Endothelial cell of umbilical vein (primary cell): ENCODE measurements around the gene MRPL14. TPM values are rescaled to one million over a fixed set of nuclear protein-coding genes. Genes with fewer than 3 reads are reported as not detected.

Source experiments
- BruUV-seq: library from RNA; stranded (reverse); fragments of 400-500 nt; replicated peaks from 2 replicates; lab custom pipeline; 2021; lab: Mats Ljungman, UMichigan
- CTCF ChIA-PET: fragments of 300-600, 350-600 bp; sonication (Branson Sonifier 250); formaldehyde crosslinking; loops from one replicate; lab custom pipeline; 2021; ENCODE audit warnings: antibody characterized with exemption, inconsistent platforms; lab: Charles Lee
- POLR2A ChIA-PET: fragments of 300-600, 350-600 bp; sonication (Branson Sonifier 250); formaldehyde crosslinking; loops from one replicate; lab custom pipeline; 2021; ENCODE audit warnings: antibody characterized with exemption, inconsistent platforms; lab: Charles Lee
- DNase-seq: peaks from one replicate; pipeline ENCODE4 v3.0.0-alpha.2; 2011; ENCODE audit warnings: low read depth, low spot score
- FAIRE-seq: peaks from 2 replicates; lab custom pipeline; 2011; peaks lifted over from hg19 to GRCh38; lab: Jason Lieb, UNC
- H2AFZ ChIP-seq: 2 replicates; pipeline ENCODE4 v1.6.0; 2012; ENCODE audit warnings: low read depth, low read length, control low read depth, inconsistent platforms
- H3K27ac ChIP-seq: 2 replicates; pipeline ENCODE4 v1.5.1; 2011; ENCODE audit warnings: low read depth, mild to moderate bottlenecking, control low read depth, low read length, moderate library complexity; ENCODE audit not compliant: insufficient read depth
- H3K27me3 ChIP-seq, 2 experiments: 2 replicates each; pipeline versions ENCODE4 v1.6.0 to v1.6.1; 2011; ENCODE audit warnings: low read length in 2 of 2, mixed read lengths in 1 of 2; ENCODE audit not compliant: control insufficient read depth in 2 of 2, insufficient read depth in 2 of 2
- H3K36me3 ChIP-seq, 2 experiments: 2 replicates in 1 of 2; 3 replicates in 1 of 2; pipeline ENCODE4 v1.5.1; 2011; ENCODE audit warnings: low read length in 2 of 2, mild to moderate bottlenecking in 1 of 2, moderate library complexity in 1 of 2; ENCODE audit not compliant: control insufficient read depth in 2 of 2, insufficient read depth in 2 of 2; ENCODE audit errors: extremely low read depth in 1 of 2
- H3K4me1 ChIP-seq: 3 replicates; pipeline ENCODE4 v1.5.1; 2011; ENCODE audit warnings: mild to moderate bottlenecking, low read length; ENCODE audit not compliant: control insufficient read depth, insufficient read depth; ENCODE audit errors: extremely low read depth
- H3K4me2 ChIP-seq: 2 replicates; pipeline ENCODE4 v1.6.1; 2011; ENCODE audit warnings: low read length, control low read depth, mixed read lengths; ENCODE audit not compliant: insufficient read depth
- H3K4me3 ChIP-seq, 3 experiments: fragments of 200-600 bp in 1 of 3; sonication (generic), shearing (Covaris generic) in 1 of 3; replicated peaks in 1 of 3; 2 replicates each; pipeline ENCODE4 v1.5.1; 2011 to 2016; ENCODE audit warnings: control low read depth in 3 of 3, low read length in 3 of 3, mild to moderate bottlenecking in 2 of 3, inconsistent platforms in 1 of 3, low read depth in 1 of 3, moderate library complexity in 1 of 3; ENCODE audit not compliant: insufficient read depth in 1 of 3
- H3K79me2 ChIP-seq: 2 replicates; pipeline ENCODE4 v1.6.0; 2012; ENCODE audit warnings: low read length, inconsistent platforms; ENCODE audit not compliant: control insufficient read depth, insufficient read depth
- H3K9ac ChIP-seq: replicated peaks from 2 replicates; pipeline ENCODE3; 2011; ENCODE audit warnings: low read length, control low read depth; ENCODE audit not compliant: insufficient read depth; ENCODE audit errors: extremely low read depth
- H3K9me1 ChIP-seq: replicated peaks from 3 replicates; pipeline ENCODE4 v1.6.0; 2011; ENCODE audit warnings: mild to moderate bottlenecking, low read length; ENCODE audit not compliant: control insufficient read depth, insufficient read depth; ENCODE audit errors: extremely low read depth
- H3K9me3 ChIP-seq: replicated peaks from 2 replicates; pipeline ENCODE4 v1.5.1; 2012; ENCODE audit warnings: low read length, inconsistent platforms; ENCODE audit not compliant: control insufficient read depth, insufficient read depth
- H4K20me1 ChIP-seq: replicated peaks from 2 replicates; pipeline ENCODE3; 2011; ENCODE audit warnings: mild to moderate bottlenecking, low read length; ENCODE audit not compliant: control insufficient read depth, insufficient read depth; ENCODE audit errors: extremely low read depth
- FOS ChIP-seq: IDR thresholded peaks from 2 replicates; pipeline ENCODE4 v1.6.1; 2011; ENCODE audit warnings: mild to moderate bottlenecking, low read length, moderate library complexity, borderline replicate concordance; ENCODE audit not compliant: insufficient read depth
- GATA2 ChIP-seq: IDR thresholded peaks from 2 replicates; pipeline ENCODE4 v1.7.0; 2011; ENCODE audit warnings: low read depth, mild to moderate bottlenecking, moderate library complexity, mixed read lengths, low read length; ENCODE audit not compliant: insufficient read length, insufficient read depth
- MAX ChIP-seq: IDR thresholded peaks from 2 replicates; pipeline ENCODE4 v1.6.1; 2011; ENCODE audit not compliant: insufficient read depth, insufficient read length
- POLR2A ChIP-seq: IDR thresholded peaks from 2 replicates; pipeline ENCODE4 v1.6.1; 2012; ENCODE audit warnings: low read depth, mild to moderate bottlenecking, control low read depth, low read length
- dilution Hi-C: fragments of 300-500 bp; cut with MboI; formaldehyde crosslinking; loops from one replicate; pipeline ENCODE4 v1.15.0; 2019; ENCODE audit warnings: low sequenced_read_pairs; ENCODE audit not compliant: extremely low pct_ligation_motif_present
- intact Hi-C: fragments of 100-400 bp; cut with micrococcal nuclease; formaldehyde crosslinking; loops from one replicate; pipeline ENCODE4 v1.10.0; 2022
- polyA plus RNA-seq, 4 experiments: library from polyadenylated mRNA; depleted of rRNA in 3 of 4; stranded (reverse) in 3 of 4; unstranded in 1 of 4; fragments of >200 nt; gene quantifications; 2 replicates each; pipeline versions ENCODE4 v1.2.1 to v1.2.3, GENCODE V29; 2011 to 2012; ENCODE audit warnings: missing spikeins in 1 of 4
- total RNA-seq: library from RNA; stranded (reverse); gene quantifications from 2 replicates; pipeline ENCODE4 v1.2.3, GENCODE V29; 2021

MRPL14 gene
- total and polyA plus RNA-seq, 2 donors (not counting 3 experiments of a cell fraction or from before 2014, with no cell fraction given): 68.1 to 103 TPM

GRCh38 chr6:44064089-44064947 lies 62.9 kb downstream of the MRPL14 start:
- H3K9me3 ChIP-seq: no peaks in the 10 kb centered on the region
- H3K4me3 ChIP-seq: no peak overlapping the region
- peak overlapping the region; percentile 62 for H3K27ac ChIP-seq
- no peaks in the 10 kb centered on the region for H4K20me1 ChIP-seq
- H3K9me1 ChIP-seq: no peaks in the 10 kb centered on the region
- CTCF ChIA-PET: interaction anchor here (0.8 to 2.1 kb wide), 8 partner anchors 9 to 294 kb away, joined by 3 to 6 read pairs (median 4); partner anchors contain the start of gene VEGFA
- TSS peak; percentile 37 for BruUV-seq
- no peak overlapping the region for H3K4me2 ChIP-seq
- DNase-seq (peak; percentile 88), FAIRE-seq (peak; percentile 91)
- H2AFZ ChIP-seq: peak overlapping the region; percentile 7
- intact Hi-C loops: no loop called here
- no peak overlapping the region for H3K9ac ChIP-seq
- POLR2A ChIA-PET: no interaction called here
- no peaks in the 10 kb centered on the region for H3K27me3 ChIP-seq
- H3K79me2 ChIP-seq: no peaks in the 10 kb centered on the region
- no peaks in the 10 kb centered on the region for H3K36me3 ChIP-seq
- TF ChIP-seq FOS (peak; percentile 80), MAX (no peak), GATA2 (peak; percentile 35)
- peaks cover 27% of the 10 kb centered on the region for H3K4me1 ChIP-seq
- dilution Hi-C loops: no loop called here

- Histone ChIP-seq H3K27me3 (no peaks in the 10 kb centered on the region), H3K4me1 (peaks cover 34% of the 10 kb centered on the region), H3K79me2 (no peaks in the 10 kb centered on the region), H3K9ac (no peak overlapping the region), H3K9me1 (no peaks in the 10 kb centered on the region), H4K20me1 (no peaks in the 10 kb centered on the region), H2AFZ (no peak overlapping the region), H3K4me2 (no peak overlapping the region), H3K27ac (peak overlapping the region; percentile 59), H3K36me3 (no peaks in the 10 kb centered on the region), H3K9me3 (no peaks in the 10 kb centered on the region), H3K4me3 (no peak overlapping the region)
- no peak for TF ChIP-seq POLR2A
- TF ChIP-seq FOS: no peak
- no peak for FAIRE-seq
- POLR2A ChIA-PET: no interaction called here
- intact Hi-C loops (no loop called here), dilution Hi-C loops (no loop called here)
- BruUV-seq: no TSS peak
- no peak for DNase-seq
- CTCF ChIA-PET: interaction anchor here (1.1 to 1.5 kb wide), 4 partner anchors 10 to 294 kb away, joined by 3 to 6 read pairs (median 5); partner anchors contain the start of gene VEGFA
Observed at GRCh38 chr6:44063561-44064059, 63.6 kb downstream of the MRPL14 start.

Other genes with a start within 250 kb of the MRPL14 start
- 39.4 and 49.7 TPM in 2 replicates for gene TMEM63B, start 102 bp upstream of the MRPL14 start, total RNA-seq
- gene TMEM63B, start 102 bp upstream of the MRPL14 start, polyA plus RNA-seq: 56.1 and 68.2 TPM in 2 replicates
- 1.4 and 1.8 TPM in 2 replicates for gene CAPN11, start 31.4 kb upstream of the MRPL14 start, total RNA-seq
- 1.0 and 1.7 TPM in 2 replicates for gene CAPN11, start 31.4 kb upstream of the MRPL14 start, polyA plus RNA-seq
- not detected in 2 replicates for gene MYMX, start 89.5 kb upstream of the MRPL14 start, total RNA-seq
- gene MYMX, start 89.5 kb upstream of the MRPL14 start, polyA plus RNA-seq: 0.18 and 0.24 TPM in 2 replicates
- 202 and 219 TPM in 2 replicates for gene SLC29A1, start 96.1 kb upstream of the MRPL14 start, total RNA-seq
- 539 and 592 TPM in 2 replicates for gene SLC29A1, start 96.1 kb upstream of the MRPL14 start, polyA plus RNA-seq
- gene HSP90AB1, start 119.6 kb upstream of the MRPL14 start, total RNA-seq: 1,088 and 1,201 TPM in 2 replicates
- 557 and 824 TPM in 2 replicates for gene HSP90AB1, start 119.6 kb upstream of the MRPL14 start, polyA plus RNA-seq
- 53.4 and 53.9 TPM in 2 replicates for gene SLC35B2, start 130.1 kb upstream of the MRPL14 start, total RNA-seq
- gene SLC35B2, start 130.1 kb upstream of the MRPL14 start, polyA plus RNA-seq: 112 and 148 TPM in 2 replicates
- gene NFKBIE, start 138.1 kb upstream of the MRPL14 start, total RNA-seq: 15.6 and 19.0 TPM in 2 replicates
- gene NFKBIE, start 138.1 kb upstream of the MRPL14 start, polyA plus RNA-seq: 22.6 and 25.8 TPM in 2 replicates
- 0.07 TPM in 1 of 2 replicates, not detected in the other for gene TMEM151B, start 143.0 kb upstream of the MRPL14 start, total RNA-seq
- gene TMEM151B, start 143.0 kb upstream of the MRPL14 start, polyA plus RNA-seq: 0.03 and 0.05 TPM in 2 replicates
- gene AARS2, start 185.9 kb upstream of the MRPL14 start, total RNA-seq: 17.9 and 18.0 TPM in 2 replicates
- gene AARS2, start 185.9 kb upstream of the MRPL14 start, polyA plus RNA-seq: 7.9 and 8.3 TPM in 2 replicates
- not detected in 2 replicates for gene SPATS1, start 215.2 kb upstream of the MRPL14 start, total RNA-seq
- gene SPATS1, start 215.2 kb upstream of the MRPL14 start, polyA plus RNA-seq: not detected in 2 replicates